DMS114 treated with DMSO at 0.1 percent for 48 hours (cell line): Measurements from ENCODE around the gene VPS13D.

Source experiments
- DNase-seq: peaks from one replicate; lab custom pipeline; 2025; ENCODE audit not compliant: unreplicated experiment; lab: John Stamatoyannopoulos, UW

VPS13D gene

GRCh38 chr1:12547586-12548225 lies 317.9 kb downstream of the VPS13D start:
- no peak for DNase-seq

- no peak for DNase-seq
Observed at GRCh38 chr1:12548279-12548972, 318.6 kb downstream of the VPS13D start.

- DNase-seq: no peak
Observed at GRCh38 chr1:12548973-12549459, 319.2 kb downstream of the VPS13D start.

DNA sequence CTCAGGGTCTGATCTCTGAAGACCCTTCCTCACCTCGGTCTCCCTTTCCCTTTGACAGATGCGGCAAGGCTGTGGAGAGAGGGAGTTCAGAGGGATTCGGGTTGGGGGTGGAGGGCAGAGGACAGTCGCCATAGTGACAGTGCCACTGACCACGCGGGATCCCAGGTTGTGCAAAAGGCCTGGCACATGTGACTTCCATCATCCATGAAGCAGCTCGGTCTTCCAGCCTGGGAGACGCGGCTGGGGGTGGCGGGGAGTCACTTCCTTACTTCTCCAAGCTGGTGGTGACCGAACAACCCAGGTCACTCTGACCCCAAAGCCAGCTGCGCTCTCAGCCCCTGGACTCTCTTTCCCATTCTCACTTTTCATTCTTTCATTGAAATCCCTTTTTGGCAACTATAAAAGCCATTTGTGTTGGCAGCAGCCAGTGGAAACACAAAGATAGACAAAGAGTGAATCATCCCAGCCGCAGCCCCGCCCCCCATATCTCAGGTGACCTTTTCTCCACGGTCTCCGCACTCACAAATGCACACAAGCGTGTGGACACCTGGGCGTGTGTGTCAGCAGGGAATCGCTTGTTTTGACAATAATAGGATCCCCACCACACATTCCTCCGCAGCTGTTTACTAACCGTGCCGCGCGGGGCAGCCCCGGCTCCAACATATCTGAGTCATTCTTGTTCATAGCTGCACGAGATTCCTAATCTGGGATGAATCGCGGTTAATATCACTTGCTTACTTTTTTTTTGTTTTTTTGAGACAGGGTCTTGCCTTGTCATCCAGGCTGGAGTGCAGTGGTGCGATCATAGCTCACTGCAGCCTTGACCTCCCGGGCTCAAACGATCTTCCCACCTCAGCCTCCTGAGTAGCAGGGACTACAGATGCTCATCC lies 319.9 kb downstream of the VPS13D start:
- no peak for DNase-seq

DNA sequence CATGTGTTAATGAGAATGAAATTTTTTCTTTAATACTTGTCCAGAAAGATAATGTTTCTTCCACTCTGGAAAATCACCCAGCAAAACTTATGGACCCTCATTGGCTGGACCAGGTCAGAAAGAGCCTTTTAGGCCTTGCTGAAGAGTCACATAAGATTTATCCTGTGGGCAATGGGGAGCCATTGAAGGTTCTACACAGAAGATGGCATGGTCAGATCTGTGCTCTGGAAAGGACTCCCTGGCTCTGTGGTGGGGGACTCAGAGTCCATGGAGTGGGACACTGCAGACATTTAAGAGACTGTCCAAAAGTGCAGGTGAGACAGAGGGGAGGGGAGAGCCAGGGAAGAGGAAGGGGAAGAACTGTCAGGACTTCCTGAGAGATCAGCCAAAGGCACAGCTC lies 321.8 kb downstream of the VPS13D start:
- DNase-seq: no peak

DNA sequence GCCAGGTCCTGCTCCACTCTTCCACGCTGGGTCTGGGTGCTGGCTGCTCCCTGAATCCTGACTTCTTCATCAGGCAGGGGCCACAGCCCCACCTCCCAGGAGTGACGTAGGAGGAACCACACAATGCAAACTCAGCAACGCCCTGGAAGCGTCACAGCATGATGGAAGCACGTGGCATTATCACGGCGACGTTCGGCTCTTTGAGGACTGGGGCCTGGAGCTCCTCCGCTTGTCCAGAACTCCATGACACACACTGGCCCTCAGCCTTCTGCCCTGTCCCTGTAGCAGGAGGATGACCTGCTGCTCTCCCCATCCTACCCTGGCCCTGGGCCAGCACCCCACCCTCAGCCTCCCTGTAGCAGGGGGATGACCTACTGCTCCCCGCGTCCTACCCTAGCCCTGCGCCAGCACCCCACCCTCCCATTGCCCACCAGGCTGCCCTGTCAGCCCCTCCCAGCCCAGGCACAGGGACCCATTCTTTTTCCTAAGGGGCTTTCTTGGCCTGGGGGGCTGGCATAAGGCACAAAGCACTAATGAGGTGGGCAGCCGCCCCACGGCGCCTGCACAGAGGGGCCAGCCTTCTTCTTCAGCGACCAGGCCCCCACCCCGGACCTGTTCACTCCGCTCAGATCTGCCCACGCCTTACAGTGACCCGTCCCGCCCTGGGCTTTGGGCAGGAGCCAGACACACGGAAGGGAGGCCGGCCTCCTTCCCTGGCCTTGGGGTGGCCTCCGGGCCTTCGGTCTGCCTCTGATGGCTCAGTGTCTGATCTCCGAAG lies 322.5 kb downstream of the VPS13D start:
- no peak for DNase-seq

- DNase-seq: no peak
Observed at GRCh38 chr1:12552951-12553921, 323.4 kb downstream of the VPS13D start.

DNA sequence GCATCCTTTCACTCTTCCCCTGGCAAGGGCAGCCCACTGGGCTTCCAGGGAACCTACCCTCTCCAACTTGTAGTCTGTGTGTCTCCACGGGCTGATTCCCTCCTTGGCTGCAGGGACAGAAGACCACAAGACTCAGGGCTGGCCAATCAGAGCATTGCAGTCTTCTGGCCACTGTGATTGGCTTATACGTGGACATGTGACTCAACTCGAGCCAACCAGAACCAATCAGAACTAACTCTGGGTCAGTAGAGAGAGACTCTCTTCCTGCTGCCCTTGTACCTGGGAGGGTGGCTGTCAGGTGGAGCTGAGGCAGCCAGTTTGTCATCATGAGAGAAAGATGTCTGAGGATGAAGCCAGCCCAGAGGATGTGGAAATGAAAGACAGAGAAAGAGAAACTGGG lies 324.1 kb downstream of the VPS13D start:
- DNase-seq: no peak

DNA sequence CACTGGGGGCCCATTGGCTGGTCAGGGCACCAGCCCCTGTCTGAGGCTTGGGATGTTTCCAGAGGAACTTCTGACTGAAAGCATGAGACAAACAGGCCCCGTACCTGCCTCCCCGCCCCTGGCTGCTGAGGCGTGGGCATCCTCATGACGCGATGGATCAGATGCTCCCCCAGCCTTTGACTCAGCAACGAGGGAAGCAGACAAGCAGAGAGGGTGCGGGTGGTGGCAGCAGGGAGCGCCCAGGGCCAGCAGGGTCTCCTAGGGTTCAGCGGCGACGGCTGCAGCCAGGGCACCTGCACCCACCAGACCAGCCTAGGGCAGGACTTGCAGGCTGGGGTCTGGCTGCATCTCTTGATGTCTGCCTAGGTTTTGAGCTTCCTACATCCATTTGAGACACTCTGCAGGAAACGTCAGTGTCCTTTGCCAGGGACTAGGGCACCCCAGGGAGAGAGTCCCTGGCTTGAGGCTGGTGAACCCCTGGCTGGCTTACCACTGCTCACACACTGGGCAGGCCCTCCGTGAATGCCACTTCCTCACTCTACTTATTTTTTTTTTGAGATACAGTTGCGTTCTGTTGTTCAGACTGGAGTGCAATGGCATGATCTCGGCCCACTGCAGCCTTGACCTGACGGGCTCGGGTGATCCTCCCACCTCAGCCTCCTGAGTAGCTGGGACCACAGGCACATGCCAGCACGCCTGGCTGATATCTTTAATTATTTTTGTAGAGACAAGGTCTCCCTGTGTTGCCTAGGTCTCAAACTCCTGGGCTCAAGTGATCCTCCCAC lies 324.9 kb downstream of the VPS13D start:
- no peak for DNase-seq

DNA sequence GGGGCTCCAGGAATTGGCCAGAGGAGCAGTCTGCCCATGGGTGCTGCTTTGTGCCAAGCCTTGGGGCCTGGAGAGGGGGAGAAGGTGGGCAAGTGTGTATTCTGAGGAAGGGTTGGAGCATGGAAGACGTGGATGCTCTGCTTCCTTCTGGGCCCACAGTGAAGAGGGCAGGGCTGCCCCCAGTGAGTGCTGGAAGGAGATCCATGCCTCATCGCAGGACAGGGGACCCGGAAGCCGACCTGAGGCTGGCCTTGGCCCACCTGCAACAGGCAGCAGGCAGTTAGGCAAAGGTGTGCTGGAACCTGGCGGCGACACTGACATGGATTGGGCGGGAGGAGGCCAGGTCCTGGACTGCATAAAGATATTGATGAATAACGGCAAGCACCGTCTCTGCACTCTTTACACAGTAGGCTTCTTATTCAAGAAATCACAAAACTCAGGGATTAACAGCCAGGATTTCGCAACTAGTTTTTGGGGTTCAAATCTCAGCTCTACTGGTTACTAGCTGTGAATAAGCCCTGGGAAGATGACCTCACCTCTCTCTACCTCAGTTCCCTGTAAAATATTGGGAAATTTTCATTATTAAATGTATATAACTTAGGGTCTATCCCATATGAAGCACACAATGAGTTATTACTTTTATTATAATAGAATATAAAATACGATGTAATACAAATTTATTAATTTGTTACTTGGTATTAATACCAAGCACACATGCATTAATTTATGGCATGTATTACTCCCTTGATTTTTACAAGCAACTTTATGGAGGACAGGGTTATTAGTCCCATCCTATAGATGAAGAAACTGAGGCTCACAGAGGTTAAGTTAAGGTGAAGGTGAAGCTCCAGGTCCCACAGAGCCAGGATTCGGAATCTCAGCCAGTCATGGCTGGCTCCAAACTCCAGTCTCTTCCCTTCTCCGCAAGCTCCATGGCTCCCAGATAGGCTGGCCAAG lies 325.9 kb downstream of the VPS13D start:
- no peak for DNase-seq

- no peak for DNase-seq
Observed at GRCh38 chr1:12556368-12556930, 326.6 kb downstream of the VPS13D start.

DNA sequence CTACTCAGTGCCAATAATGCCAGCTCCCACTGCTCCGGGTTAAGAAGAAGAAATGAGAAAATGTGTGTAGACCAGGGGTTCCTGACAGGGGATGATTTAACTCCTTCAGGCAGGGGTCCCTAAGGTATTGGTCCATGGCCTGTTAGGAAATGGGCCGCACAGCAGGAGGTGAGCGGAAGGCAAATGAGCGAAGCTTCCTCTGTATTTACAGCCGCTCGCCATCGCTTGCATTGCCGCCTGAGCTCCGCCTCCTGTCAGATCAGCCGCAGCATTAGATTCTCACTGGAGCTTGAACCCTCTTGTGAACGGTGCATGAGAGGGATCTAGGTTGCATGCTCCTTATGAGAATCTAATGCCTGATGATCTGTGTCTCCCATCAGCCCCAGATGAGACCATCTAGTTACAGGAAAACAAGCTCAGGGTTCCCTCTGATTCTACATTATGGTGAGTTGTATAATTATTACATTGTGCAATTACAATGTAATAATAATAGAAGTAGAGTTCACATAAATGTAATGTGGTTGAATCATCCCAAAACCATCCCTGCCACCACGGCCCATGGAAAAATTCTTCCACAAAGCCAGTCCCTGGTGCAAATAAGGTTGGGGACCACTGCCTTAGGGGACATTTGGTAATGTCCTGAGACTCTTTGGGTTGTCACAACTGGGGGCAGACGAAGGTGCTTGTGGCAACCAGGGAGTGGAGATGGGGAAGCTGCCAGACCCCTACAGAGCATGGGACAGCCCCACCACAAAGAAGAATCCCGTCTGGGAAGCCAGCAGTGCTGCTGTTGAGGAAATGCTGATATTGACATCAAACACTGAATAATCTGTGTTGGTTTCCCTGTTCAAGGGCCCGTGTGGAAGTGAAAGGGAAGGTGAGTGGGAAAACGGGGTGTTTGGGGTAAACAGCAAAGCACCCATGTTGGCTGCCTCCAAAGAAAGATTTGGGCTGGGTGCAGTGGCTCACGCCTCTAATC lies 327.4 kb downstream of the VPS13D start:
- no peak for DNase-seq

DNA sequence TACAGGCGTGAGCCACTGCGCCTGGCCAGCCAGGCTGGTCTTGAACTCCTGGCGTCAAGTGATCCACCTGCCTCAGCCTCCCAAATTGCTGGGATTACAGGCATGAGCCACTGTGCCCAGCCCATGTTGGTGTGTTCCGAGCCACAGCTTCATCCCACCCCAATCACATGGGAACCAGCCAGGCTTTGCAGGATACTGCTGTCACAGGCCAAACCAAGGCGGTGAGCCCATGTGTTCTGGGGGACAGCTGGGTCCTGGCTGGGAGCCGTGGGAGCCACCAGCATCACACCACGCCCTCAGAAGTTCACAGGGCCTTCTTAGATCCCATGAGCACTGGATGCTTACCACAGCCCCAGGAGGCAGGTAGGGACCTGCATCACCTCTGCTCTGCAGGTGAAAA lies 331.3 kb downstream of the VPS13D start:
- DNase-seq: no peak
